ENCODE measurements around the gene BRAF.

BRAF gene

GRCh38 chr7:140683657-140684056, 241.1 kb downstream of the BRAF start:
- Histone ChIP-seq H3K4me3 (ENCODE audit: low read length) (no peak overlapping the region), H3F3A (ENCODE audit: insufficient read depth, low read length) (no peaks in the 10 kb centered on the region), H3K79me2 (ENCODE audit: low read length) (no peaks in the 10 kb centered on the region), H2AFZ (ENCODE audit: low read length) (no peak overlapping the region), H3K4me2 (ENCODE audit: low read depth, low read length) (no peak overlapping the region), H3K27ac (ENCODE audit: low read length) (no peak overlapping the region), H3K27me3 (replicated peaks; ENCODE audit: insufficient read depth, low read length) (no peaks in the 10 kb centered on the region), H3K36me3 (replicated peaks; ENCODE audit: insufficient read depth, low read length) (no peaks in the 10 kb centered on the region), H3K4me1 (ENCODE audit: low read length) (no peaks in the 10 kb centered on the region), H4K20me1 (ENCODE audit: insufficient read depth, low read length) (no peaks in the 10 kb centered on the region), H3K9ac (ENCODE audit: low read length) (no peak overlapping the region), H3K9me3 (replicated peaks; ENCODE audit: insufficient read depth, low read length) (no peaks in the 10 kb centered on the region), H3K9me2 (replicated peaks; ENCODE audit: insufficient read depth, low read length) (no peaks in the 10 kb centered on the region)
- DNase-seq = no peak
- TF ChIP-seq EZH2phosphoT487 (IDR thresholded peaks at IDR 0.05; ENCODE audit: low read length) (no peak), EZH2 (optimal IDR thresholded peaks at IDR 0.05; ENCODE audit: low read depth, low read length) (no peak)
- TF ChIP-seq, protein P1, sequence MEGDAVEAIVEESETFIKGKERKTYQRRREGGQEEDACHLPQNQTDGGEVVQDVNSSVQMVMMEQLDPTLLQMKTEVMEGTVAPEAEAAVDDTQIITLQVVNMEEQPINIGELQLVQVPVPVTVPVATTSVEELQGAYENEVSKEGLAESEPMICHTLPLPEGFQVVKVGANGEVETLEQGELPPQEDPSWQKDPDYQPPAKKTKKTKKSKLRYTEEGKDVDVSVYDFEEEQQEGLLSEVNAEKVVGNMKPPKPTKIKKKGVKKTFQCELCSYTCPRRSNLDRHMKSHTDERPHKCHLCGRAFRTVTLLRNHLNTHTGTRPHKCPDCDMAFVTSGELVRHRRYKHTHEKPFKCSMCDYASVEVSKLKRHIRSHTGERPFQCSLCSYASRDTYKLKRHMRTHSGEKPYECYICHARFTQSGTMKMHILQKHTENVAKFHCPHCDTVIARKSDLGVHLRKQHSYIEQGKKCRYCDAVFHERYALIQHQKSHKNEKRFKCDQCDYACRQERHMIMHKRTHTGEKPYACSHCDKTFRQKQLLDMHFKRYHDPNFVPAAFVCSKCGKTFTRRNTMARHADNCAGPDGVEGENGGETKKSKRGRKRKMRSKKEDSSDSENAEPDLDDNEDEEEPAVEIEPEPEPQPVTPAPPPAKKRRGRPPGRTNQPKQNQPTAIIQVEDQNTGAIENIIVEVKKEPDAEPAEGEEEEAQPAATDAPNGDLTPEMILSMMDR (IDR thresholded peaks at IDR 0.05; ENCODE audit: low read length) = no peak

GRCh38 chr7:140681766-140682165, 243.0 kb downstream of the BRAF start:
- Histone ChIP-seq H3K4me3 (ENCODE audit: low read length) (no peak overlapping the region), H3K4me1 (ENCODE audit: low read length) (peaks cover 2% of the 10 kb centered on the region), H3K9ac (ENCODE audit: low read length) (no peak overlapping the region), H3K79me2 (ENCODE audit: low read length) (no peaks in the 10 kb centered on the region), H3K9me2 (replicated peaks; ENCODE audit: insufficient read depth, low read length) (no peaks in the 10 kb centered on the region), H3K27me3 (replicated peaks; ENCODE audit: insufficient read depth, low read length) (no peaks in the 10 kb centered on the region), H3F3A (ENCODE audit: insufficient read depth, low read length) (no peaks in the 10 kb centered on the region), H3K4me2 (ENCODE audit: low read depth, low read length) (no peak overlapping the region), H2AFZ (ENCODE audit: low read length) (no peak overlapping the region), H3K9me3 (replicated peaks; ENCODE audit: insufficient read depth, low read length) (no peaks in the 10 kb centered on the region), H3K27ac (ENCODE audit: low read length) (no peak overlapping the region), H4K20me1 (ENCODE audit: insufficient read depth, low read length) (no peaks in the 10 kb centered on the region), H3K36me3 (replicated peaks; ENCODE audit: insufficient read depth, low read length) (no peaks in the 10 kb centered on the region)
- TF ChIP-seq EZH2phosphoT487 (IDR thresholded peaks at IDR 0.05; ENCODE audit: low read length) = no peak
- TF ChIP-seq, protein P1 (IDR thresholded peaks at IDR 0.05; ENCODE audit: low read length) = no peak
- TF ChIP-seq EZH2 (optimal IDR thresholded peaks at IDR 0.05; ENCODE audit: low read depth, low read length) = no peak
- DNase-seq = no peak

- Histone ChIP-seq H3K27me3 (replicated peaks; ENCODE audit: insufficient read depth, low read length) (no peaks in the 10 kb centered on the region), H3K4me2 (ENCODE audit: low read depth, low read length) (no peak overlapping the region), H3K4me1 (ENCODE audit: low read length) (peaks cover 10% of the 10 kb centered on the region), H3K27ac (ENCODE audit: low read length) (no peak overlapping the region), H3F3A (ENCODE audit: insufficient read depth, low read length) (peaks cover 6% of the 10 kb centered on the region), H3K36me3 (replicated peaks; ENCODE audit: insufficient read depth, low read length) (no peaks in the 10 kb centered on the region), H3K4me3 (ENCODE audit: low read length) (no peak overlapping the region), H4K20me1 (ENCODE audit: insufficient read depth, low read length) (no peaks in the 10 kb centered on the region), H3K79me2 (ENCODE audit: low read length) (no peaks in the 10 kb centered on the region), H3K9me2 (replicated peaks; ENCODE audit: insufficient read depth, low read length) (no peaks in the 10 kb centered on the region), H3K9me3 (replicated peaks; ENCODE audit: insufficient read depth, low read length) (no peaks in the 10 kb centered on the region), H3K9ac (ENCODE audit: low read length) (no peak overlapping the region), H2AFZ (ENCODE audit: low read length) (no peak overlapping the region)
- TF ChIP-seq EZH2phosphoT487 (IDR thresholded peaks at IDR 0.05; ENCODE audit: low read length) = no peak
- TF ChIP-seq, protein P1 (IDR thresholded peaks at IDR 0.05; ENCODE audit: low read length) = no peak
- no peak for DNase-seq
Measured at GRCh38 chr7:140680886-140681285, 243.8 kb downstream of the BRAF start.

All from MM.1S (cell line).